GM21367 (cell line): ENCODE measurements around the gene SRGAP2C.
"Not testable (repeated sequence)": the region's sequence is repeated elsewhere in the genome, so short reads cannot be mapped to it uniquely, and the experiment has no call there.

ENCODE experiments used
- ATAC-seq: cut with Tn5 transposase; IDR thresholded peaks from one replicate; pipeline ENCODE4 v1.9.1; 2021; ENCODE audit not compliant: unreplicated experiment

Gene SRGAP2C

DNA sequence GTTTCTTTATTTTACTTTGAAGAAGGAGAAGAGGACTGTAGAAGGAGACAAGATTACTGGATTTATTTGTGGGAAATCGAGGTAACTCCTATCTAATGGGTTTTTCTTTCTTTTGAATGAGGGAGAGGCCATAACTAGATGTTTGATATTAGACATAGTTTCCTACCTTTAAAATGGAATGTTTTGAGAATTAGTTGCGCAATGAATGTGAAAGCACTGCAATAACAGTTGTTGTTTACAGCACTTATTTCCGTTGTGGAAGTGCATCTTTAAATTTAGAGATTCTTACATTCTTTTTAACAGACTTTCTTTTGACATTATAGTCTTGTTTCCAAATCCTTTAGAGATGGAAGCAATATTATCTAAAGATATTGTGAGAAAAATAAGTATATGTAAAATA lies 229.0 kb downstream of the SRGAP2C start:
- ATAC-seq = no peak

GRCh38 chr1:121414905-121415304 lies 230.1 kb downstream of the SRGAP2C start:
- ATAC-seq = no peak

DNA sequence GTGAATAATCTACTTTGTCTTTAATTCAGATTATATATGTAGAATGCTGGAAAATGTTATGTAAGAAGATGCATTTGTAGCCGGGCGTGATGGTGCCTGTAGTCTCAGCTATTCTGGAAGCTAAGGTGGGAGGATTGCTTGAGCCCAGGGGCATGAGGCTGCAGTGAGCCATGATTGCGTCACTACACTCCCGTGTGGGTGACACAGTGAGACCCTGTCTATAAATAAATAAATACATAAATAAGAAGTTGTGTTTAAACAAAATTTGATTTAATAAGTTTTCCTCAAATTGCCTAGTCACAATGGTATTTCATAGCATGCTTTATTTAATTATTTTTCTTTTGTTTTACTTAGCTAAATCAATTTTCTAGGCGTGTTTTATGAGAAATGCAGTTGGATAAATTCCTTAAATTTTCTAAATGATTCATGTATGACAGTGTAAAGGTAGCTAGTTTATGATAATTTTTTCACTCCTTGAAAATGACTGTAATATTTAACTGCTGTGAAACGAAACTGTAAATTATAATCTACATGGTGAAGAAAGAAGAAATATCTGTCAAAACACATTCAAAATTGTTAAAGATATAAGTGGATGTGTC lies 232.6 kb downstream of the SRGAP2C start:
- no peak for ATAC-seq

DNA sequence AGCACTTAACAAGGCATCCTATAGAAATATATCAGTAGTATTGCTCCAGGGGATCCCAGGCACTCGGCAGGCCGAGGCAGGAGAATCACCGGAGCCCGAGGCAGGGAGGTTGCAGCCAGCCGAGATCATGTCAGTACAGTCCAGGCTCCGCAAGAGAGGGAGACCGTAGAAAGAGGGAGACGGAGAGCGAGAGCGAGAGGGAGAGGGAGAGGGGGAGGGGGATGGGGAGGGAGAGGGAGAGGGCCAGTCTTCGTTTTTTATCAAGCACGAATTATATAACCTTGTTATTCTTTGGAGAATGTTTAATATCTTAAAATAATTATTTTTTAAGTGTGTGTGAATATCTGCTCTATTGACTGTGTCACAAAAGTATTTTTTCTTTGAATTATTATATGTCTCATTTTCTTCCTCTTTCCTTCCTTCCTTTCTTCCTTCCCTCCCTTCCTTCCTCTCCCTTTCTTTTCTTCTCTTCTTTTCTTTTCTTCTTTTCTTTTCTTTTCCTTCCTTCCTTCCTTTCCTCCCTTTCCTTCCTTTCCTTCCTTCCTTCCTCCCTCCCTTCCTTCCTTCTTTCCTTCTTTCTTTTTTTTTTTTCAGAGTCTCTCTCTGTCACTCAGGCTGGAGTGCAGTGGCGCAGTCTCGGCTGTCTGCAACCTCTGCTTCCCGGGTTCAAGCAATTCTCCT lies 233.7 kb downstream of the SRGAP2C start:
- no peak for ATAC-seq

DNA sequence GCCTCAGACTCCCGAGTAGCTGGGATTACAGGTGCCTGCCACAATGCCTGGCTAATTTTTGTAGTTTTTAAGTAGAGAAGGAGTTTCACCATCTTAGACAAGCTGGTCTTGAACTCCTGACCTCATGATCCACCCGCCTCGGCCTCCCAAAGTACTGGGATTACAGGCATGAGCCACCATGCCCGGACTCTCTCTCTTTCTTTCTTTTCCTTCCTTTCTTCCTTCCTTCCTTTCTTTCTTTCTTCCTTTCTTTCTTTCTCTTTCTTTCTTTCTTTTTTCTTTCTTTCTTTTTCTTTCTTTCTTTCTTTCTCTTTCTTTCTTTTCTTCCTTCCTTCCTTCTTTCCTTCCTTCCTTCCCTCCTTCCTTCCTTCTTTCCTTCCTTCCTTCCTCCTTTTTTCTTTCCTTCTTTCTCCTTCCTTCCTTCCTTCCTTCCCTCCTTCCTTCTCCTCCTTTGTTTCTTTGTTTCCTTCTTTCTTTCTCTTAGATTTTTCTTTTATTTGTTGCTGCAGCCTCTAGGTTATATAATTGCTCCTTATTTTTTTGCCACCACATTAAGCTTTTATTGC lies 234.4 kb downstream of the SRGAP2C start:
- not testable (repeated sequence) for ATAC-seq

DNA sequence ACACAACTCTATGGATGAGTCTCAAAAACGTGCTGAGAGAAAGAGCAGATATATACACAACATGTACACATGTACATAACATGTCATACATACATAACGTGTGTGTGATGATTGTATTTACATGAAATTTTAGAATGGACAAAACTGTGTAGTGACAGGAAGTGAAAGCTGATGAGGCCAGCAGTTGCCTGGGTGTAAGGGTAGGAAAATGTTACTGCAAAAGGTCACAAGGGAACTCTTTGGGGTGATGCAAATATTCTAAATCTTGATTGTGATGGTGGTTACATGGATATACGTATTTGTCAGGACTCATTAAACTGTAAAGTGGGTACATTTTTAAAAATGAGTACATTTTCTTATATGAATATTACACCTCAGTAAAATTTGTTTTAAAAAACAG lies 236.7 kb downstream of the SRGAP2C start:
- ATAC-seq = not testable (repeated sequence)

DNA sequence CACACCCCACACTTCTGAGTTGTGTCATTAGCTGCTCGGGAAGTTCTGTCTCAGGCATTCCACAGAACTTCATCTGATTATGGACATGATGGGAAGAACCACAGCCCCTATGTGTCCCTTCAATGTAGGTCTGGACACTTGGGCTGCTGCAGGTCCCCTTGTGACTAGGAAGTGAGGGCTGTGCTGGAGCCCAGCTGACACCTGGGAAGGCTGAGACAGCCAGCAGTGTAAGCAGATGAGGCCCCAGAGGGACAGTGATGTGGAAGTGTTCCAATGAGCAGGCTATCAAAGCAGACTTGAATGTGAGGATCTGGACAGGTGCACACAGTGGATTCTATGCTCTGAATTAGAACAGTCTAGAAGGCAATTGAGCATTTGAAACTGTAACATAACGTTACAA lies 239.2 kb downstream of the SRGAP2C start:
- not testable (repeated sequence) for ATAC-seq

DNA sequence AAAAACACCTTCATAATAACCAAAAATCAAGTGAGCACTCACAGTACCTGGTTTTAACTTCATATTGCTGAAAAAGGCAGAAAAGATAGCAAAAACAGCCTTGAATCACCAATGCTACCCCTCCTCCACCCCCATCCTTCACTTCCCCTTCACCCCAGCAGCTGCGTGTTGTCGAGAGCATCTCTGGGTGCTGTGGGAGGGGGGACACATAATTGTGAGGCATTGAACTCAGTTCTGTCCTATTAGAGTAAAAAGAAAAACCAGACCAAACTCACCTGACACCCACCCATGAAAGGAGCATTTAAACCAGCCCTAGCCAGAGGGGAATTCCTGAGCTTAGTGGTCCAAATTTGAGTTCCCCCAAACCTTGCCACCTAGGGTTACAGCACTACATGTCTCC lies 248.7 kb downstream of the SRGAP2C start:
- not testable (repeated sequence) for ATAC-seq

DNA sequence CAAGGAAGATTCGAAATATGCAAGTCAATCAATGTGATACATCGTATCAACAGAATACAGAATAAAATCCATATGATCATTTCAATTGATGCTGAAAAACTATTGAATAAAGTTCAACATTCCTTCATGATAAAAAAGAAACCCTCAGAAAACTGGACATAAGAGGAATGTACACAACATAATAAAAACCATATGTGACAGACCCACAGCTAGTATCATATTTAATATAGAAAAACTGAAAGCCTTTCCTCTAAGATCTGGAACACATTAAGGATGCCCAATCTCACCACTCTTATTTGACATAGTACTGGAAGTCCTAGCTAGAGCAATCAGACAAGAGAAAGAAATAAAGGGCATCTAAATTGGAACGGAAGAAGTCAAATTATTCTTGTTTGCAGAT lies 254.1 kb downstream of the SRGAP2C start:
- ATAC-seq = not testable (repeated sequence)

- ATAC-seq = no peak
These were observed 256.2 kb downstream of the SRGAP2C start for GRCh38 chr1:121440993-121441392.
